HepG2 (cell line): ENCODE results near the gene BAZ1A. TPM values are rescaled to one million over a fixed set of nuclear protein-coding genes. Genes with fewer than 3 reads are reported as not detected.

Source experiments
- IKZF4 ChIP-seq: sonication (generic); formaldehyde crosslinking; IDR thresholded peaks from 2 replicates; pipeline ENCODE4 v1.5.1; 2020; ENCODE audit warnings: borderline replicate concordance, mild to moderate bottlenecking, low read depth, missing genetic modification reagents; ENCODE audit errors: not compliant biosample characterization
- JARID2 ChIP-seq: sonication (generic); formaldehyde crosslinking; IDR thresholded peaks from 2 replicates; pipeline ENCODE4 v1.8.1; 2023; ENCODE audit warnings: missing genetic modification reagents, inconsistent platforms; ENCODE audit not compliant: insufficient replicate concordance
- SMAD1 ChIP-seq: sonication (generic); formaldehyde crosslinking; IDR thresholded peaks from 2 replicates; pipeline ENCODE4 v1.4.0; 2020; ENCODE audit warnings: missing genetic modification reagents, low read depth, mild to moderate bottlenecking, borderline replicate concordance
- ZNF143 ChIP-seq: sonication (generic); formaldehyde crosslinking; IDR thresholded peaks from 2 replicates; pipeline ENCODE4 v1.4.0; 2020; ENCODE audit warnings: missing genetic modification reagents
- ZNF792 ChIP-seq: IDR thresholded peaks from 2 replicates; pipeline ENCODE4 v1.6.1; 2016
- polyA plus RNA-seq, 8 experiments: library from polyadenylated mRNA; depleted of rRNA in 3 of 8; stranded (reverse) in 7 of 8; unstranded in 1 of 8; fragments of >200 nt; fragmentation: Illumina TruSeq in 4 of 8; extraction: Trizol in 4 of 8; gene quantifications; 2 replicates each; pipeline versions ENCODE4 v1.2.1 to v1.2.3, GENCODE V29; 2011 to 2016; ENCODE audit warnings: low read depth in 4 of 8, missing spikeins in 1 of 8, mixed read lengths in 1 of 8; ENCODE audit not compliant: insufficient read depth in 1 of 8
- total RNA-seq, 5 experiments: library from RNA; depleted of rRNA; stranded (reverse); fragments of >200 nt; fragmentation: Illumina TruSeq; extraction: Trizol; gene quantifications; 2 replicates each; pipeline ENCODE4 v1.2.3, GENCODE V29; 2016; ENCODE audit warnings: low read depth in 1 of 5
- TF ChIP-seq, protein P1 (sequence below): sonication (generic); formaldehyde crosslinking; IDR thresholded peaks from 2 replicates; pipeline ENCODE4 v1.4.0; 2020; ENCODE audit warnings: missing genetic modification reagents
- TF ChIP-seq, protein P2 (sequence below): sonication (generic); formaldehyde crosslinking; IDR thresholded peaks from 2 replicates; pipeline ENCODE4 v1.8.1; 2023; ENCODE audit warnings: mild to moderate bottlenecking, missing genetic modification reagents

The BAZ1A gene
- total and polyA plus RNA-seq, 2 of the 13 experiments (the other 11 are each of a cell fraction or from before 2014, with no cell fraction given) = 20.9 to 56.8 TPM

DNA sequence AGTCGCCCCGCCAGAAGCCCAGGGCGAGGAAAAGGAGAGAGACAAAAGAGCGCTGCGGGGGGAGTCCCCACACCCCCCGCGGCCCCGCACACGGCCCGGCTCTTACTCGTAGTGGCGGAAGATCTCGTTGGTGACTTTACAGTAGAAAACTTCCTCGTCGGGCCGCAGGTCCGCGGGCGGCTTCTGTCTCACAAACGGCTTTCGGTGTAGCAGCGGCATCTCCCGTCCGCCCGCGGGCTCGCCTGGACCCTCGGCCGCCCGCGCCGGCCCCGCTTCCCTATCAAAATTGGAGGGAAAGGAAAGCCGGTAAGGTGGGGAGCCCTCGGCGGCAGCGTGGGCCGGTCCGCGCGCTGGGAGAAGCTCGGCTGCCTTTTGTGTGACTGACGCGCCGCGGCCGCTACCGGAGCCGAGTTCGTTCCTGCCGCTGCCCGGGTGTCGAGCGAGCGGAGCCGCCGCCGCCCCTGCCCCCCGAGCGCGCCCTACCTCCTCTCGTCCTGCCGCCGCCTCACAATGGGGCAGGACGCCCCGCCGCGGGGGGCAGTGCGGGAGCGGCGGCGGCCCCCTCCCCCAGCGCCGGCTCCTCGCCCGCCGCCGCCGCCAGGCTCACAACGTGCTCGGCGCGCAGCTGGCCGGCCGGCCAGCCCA is 652 bp downstream of the BAZ1A start (continued):
- TF ChIP-seq, protein P1, sequence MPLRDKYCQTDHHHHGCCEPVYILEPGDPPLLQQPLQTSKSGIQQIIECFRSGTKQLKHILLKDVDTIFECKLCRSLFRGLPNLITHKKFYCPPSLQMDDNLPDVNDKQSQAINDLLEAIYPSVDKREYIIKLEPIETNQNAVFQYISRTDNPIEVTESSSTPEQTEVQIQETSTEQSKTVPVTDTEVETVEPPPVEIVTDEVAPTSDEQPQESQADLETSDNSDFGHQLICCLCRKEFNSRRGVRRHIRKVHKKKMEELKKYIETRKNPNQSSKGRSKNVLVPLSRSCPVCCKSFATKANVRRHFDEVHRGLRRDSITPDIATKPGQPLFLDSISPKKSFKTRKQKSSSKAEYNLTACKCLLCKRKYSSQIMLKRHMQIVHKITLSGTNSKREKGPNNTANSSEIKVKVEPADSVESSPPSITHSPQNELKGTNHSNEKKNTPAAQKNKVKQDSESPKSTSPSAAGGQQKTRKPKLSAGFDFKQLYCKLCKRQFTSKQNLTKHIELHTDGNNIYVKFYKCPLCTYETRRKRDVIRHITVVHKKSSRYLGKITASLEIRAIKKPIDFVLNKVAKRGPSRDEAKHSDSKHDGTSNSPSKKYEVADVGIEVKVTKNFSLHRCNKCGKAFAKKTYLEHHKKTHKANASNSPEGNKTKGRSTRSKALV (CRISPR knock-in tag) = peak; percentile 0; the same call in 1 of the 2 replicates
- TF ChIP-seq, protein P2, sequence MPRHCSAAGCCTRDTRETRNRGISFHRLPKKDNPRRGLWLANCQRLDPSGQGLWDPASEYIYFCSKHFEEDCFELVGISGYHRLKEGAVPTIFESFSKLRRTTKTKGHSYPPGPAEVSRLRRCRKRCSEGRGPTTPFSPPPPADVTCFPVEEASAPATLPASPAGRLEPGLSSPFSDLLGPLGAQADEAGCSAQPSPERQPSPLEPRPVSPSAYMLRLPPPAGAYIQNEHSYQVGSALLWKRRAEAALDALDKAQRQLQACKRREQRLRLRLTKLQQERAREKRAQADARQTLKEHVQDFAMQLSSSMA (CRISPR knock-in tag) = 0 out of 2 replicates have a peak, but pooled peaks have one; percentile 3
- TF ChIP-seq ZNF792 (CRISPR knock-in tag) (0 out of 2 replicates have a peak, but pooled peaks have one; percentile 6), JARID2 (CRISPR knock-in tag) (peak; percentile 59), IKZF4 (CRISPR knock-in tag) (no peak), SMAD1 (no peak; the same call in 1 of the 2 replicates), ZNF143 (CRISPR knock-in tag) (peak; percentile 28; the same call in 1 of the 2 replicates)
